ENCODE measurements around the gene DOHH.

DOHH gene

GRCh38 chr19:3492919-3493318 lies 7.6 kb downstream of the DOHH start:
- H4K20me1 ChIP-seq (ENCODE audit: insufficient read depth, low read length), result no peaks in the 10 kb centered on the region
- H3K27ac ChIP-seq (ENCODE audit: low read depth, low read length, poor library complexity, severe bottlenecking), result no peak overlapping the region
- H3K9ac ChIP-seq (ENCODE audit: low read length), result no peak overlapping the region
- H3K9me3 ChIP-seq (ENCODE audit: low read length), result no peaks in the 10 kb centered on the region
- H3K4me2 ChIP-seq (ENCODE audit: low read length), result no peak overlapping the region
- H3K27me3 ChIP-seq (ENCODE audit: insufficient read depth, low read length), result no peaks in the 10 kb centered on the region
- no peaks in the 10 kb centered on the region for H3K79me2 ChIP-seq (ENCODE audit: insufficient read depth, low read length)
- H3F3A ChIP-seq (ENCODE audit: insufficient read depth, low read length), result no peaks in the 10 kb centered on the region
- peaks cover 12% of the 10 kb centered on the region for H3K4me1 ChIP-seq (ENCODE audit: insufficient read depth, low read length, severe bottlenecking)
- H3K9me2 ChIP-seq (ENCODE audit: low read depth, low read length), result no peaks in the 10 kb centered on the region
- H2AFZ ChIP-seq (ENCODE audit: low read length), result no peak overlapping the region
- H3K36me3 ChIP-seq (ENCODE audit: insufficient read depth, low read length), result peaks cover 55% of the 10 kb centered on the region
- no peak overlapping the region for H3K4me3 ChIP-seq (ENCODE audit: low read depth, low read length, poor library complexity, severe bottlenecking)
- TF ChIP-seq CTCF (IDR thresholded peaks at IDR 0.05; ENCODE audit: low read length) (no peak), EZH2 (IDR thresholded peaks at IDR 0.05; ENCODE audit: borderline replicate concordance, low read length) (no peak)

DNA sequence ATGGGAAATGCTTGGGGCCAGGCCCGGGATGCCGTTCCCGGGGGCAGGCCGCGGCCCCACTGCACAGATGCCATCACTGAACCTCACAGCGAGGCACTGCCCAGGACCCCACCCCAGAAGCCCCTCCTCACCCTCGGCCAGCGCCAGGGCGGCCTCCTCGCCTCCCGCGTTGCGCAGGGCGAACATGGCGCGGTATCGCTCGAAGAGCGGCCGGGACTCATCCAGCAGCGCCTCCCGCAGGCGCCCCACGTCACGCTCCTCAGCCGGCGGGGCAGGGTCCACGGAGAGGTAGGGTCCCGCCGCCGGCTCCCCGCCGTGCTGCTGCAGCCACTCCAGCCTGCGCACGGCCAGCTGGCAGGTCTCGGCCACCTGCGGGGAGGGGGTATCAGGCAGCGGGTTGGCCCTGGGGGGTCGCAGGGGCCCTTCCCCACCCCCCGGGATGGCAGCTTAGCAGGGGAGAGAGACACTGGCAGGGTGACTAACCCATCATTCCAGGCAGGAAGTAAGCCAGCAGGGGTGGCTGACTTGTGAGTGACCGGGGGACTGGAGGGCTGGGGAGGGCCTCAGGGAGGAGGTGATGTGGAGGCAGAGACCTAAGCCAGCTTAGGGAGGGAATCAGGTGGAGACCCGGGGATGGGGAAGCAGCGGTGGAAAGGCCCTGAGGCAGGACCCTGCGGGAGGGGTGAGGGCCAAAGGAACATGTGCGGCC lies 8.2 kb downstream of the DOHH start:
- Histone ChIP-seq H3K4me3 (ENCODE audit: low read depth, low read length, poor library complexity, severe bottlenecking) (no peak overlapping the region), H3K4me1 (ENCODE audit: insufficient read depth, low read length, severe bottlenecking) (peaks cover 12% of the 10 kb centered on the region), H3K9me3 (ENCODE audit: low read length) (no peaks in the 10 kb centered on the region), H2AFZ (ENCODE audit: low read length) (no peak overlapping the region), H3K9me2 (ENCODE audit: low read depth, low read length) (no peaks in the 10 kb centered on the region), H3K4me2 (ENCODE audit: low read length) (no peak overlapping the region), H3K79me2 (ENCODE audit: insufficient read depth, low read length) (no peaks in the 10 kb centered on the region), H3F3A (ENCODE audit: insufficient read depth, low read length) (no peaks in the 10 kb centered on the region), H3K27me3 (ENCODE audit: insufficient read depth, low read length) (no peaks in the 10 kb centered on the region), H3K9ac (ENCODE audit: low read length) (no peak overlapping the region), H3K36me3 (ENCODE audit: insufficient read depth, low read length) (peaks cover 49% of the 10 kb centered on the region), H4K20me1 (ENCODE audit: insufficient read depth, low read length) (no peaks in the 10 kb centered on the region), H3K27ac (ENCODE audit: low read depth, low read length, poor library complexity, severe bottlenecking) (no peak overlapping the region)
- no peak for TF ChIP-seq EZH2 (IDR thresholded peaks at IDR 0.05; ENCODE audit: borderline replicate concordance, low read length)

- H3K9me2 ChIP-seq (ENCODE audit: low read depth, low read length), result no peaks in the 10 kb centered on the region
- no peak overlapping the region for H3K9ac ChIP-seq (ENCODE audit: low read length)
- H3K4me1 ChIP-seq (ENCODE audit: insufficient read depth, low read length, severe bottlenecking), result peaks cover 12% of the 10 kb centered on the region
- H3K27ac ChIP-seq (ENCODE audit: low read depth, low read length, poor library complexity, severe bottlenecking), result no peak overlapping the region
- no peaks in the 10 kb centered on the region for H3K79me2 ChIP-seq (ENCODE audit: insufficient read depth, low read length)
- no peaks in the 10 kb centered on the region for H3K9me3 ChIP-seq (ENCODE audit: low read length)
- H3K4me3 ChIP-seq (ENCODE audit: low read depth, low read length, poor library complexity, severe bottlenecking), result no peak overlapping the region
- TF ChIP-seq EZH2 (IDR thresholded peaks at IDR 0.05; ENCODE audit: borderline replicate concordance, low read length) (no peak), CTCF (IDR thresholded peaks at IDR 0.05; ENCODE audit: low read length) (no peak)
- H3F3A ChIP-seq (ENCODE audit: insufficient read depth, low read length), result no peaks in the 10 kb centered on the region
- H2AFZ ChIP-seq (ENCODE audit: low read length), result no peak overlapping the region
- peaks cover 42% of the 10 kb centered on the region for H3K36me3 ChIP-seq (ENCODE audit: insufficient read depth, low read length)
- no peaks in the 10 kb centered on the region for H3K27me3 ChIP-seq (ENCODE audit: insufficient read depth, low read length)
- no peaks in the 10 kb centered on the region for H4K20me1 ChIP-seq (ENCODE audit: insufficient read depth, low read length)
- no peak overlapping the region for H3K4me2 ChIP-seq (ENCODE audit: low read length)
These were observed 8.9 kb downstream of the DOHH start for GRCh38 chr19:3491396-3492119.
